HG03460 (cell line): ENCODE measurements around the gene RUNX3.

Experiments used
- ATAC-seq: cut with Tn5 transposase; IDR thresholded peaks from one replicate; pipeline ENCODE4 v1.9.1; 2021; ENCODE audit not compliant: unreplicated experiment

Gene RUNX3

GRCh38 chr1:24948079-24948827 lies 18.2 kb upstream of the RUNX3 start:
- ATAC-seq: no peak

- peak; percentile 77 for ATAC-seq
Measured at GRCh38 chr1:24946861-24947658, 17.0 kb upstream of the RUNX3 start.

GRCh38 chr1:24945354-24946326 lies 15.6 kb upstream of the RUNX3 start:
- no peak for ATAC-seq

GRCh38 chr1:24944318-24944717 lies 14.2 kb upstream of the RUNX3 start:
- no peak for ATAC-seq

GRCh38 chr1:24942789-24943188 lies 12.7 kb upstream of the RUNX3 start:
- ATAC-seq: no peak

GRCh38 chr1:24941564-24941963 lies 11.5 kb upstream of the RUNX3 start:
- ATAC-seq: no peak

GRCh38 chr1:24940231-24940630 lies 10.2 kb upstream of the RUNX3 start:
- no peak for ATAC-seq

GRCh38 chr1:24939675-24940193 lies 9.7 kb upstream of the RUNX3 start:
- no peak for ATAC-seq

- no peak for ATAC-seq
Measured at GRCh38 chr1:24939040-24939674, 9.1 kb upstream of the RUNX3 start.

- ATAC-seq: no peak
Measured at GRCh38 chr1:24938276-24938675, 8.2 kb upstream of the RUNX3 start.

GRCh38 chr1:24936684-24937083 lies 6.6 kb upstream of the RUNX3 start:
- ATAC-seq: no peak

- no peak for ATAC-seq
Measured at GRCh38 chr1:24935615-24936484, 5.8 kb upstream of the RUNX3 start.

GRCh38 chr1:24935196-24935526 lies 5.1 kb upstream of the RUNX3 start:
- no peak for ATAC-seq

- no peak for ATAC-seq
Measured at GRCh38 chr1:24934310-24935195, 4.5 kb upstream of the RUNX3 start.

- ATAC-seq: no peak
Measured at GRCh38 chr1:24933468-24933867, 3.4 kb upstream of the RUNX3 start.

GRCh38 chr1:24932725-24933294 lies 2.7 kb upstream of the RUNX3 start:
- ATAC-seq: no peak

GRCh38 chr1:24932284-24932683 lies 2.2 kb upstream of the RUNX3 start:
- ATAC-seq: no peak

GRCh38 chr1:24931468-24932231 lies 1.6 kb upstream of the RUNX3 start:
- no peak for ATAC-seq
